Measurements from ENCODE around the gene UBE2N.

Gene UBE2N, protein sequence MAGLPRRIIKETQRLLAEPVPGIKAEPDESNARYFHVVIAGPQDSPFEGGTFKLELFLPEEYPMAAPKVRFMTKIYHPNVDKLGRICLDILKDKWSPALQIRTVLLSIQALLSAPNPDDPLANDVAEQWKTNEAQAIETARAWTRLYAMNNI

DNA sequence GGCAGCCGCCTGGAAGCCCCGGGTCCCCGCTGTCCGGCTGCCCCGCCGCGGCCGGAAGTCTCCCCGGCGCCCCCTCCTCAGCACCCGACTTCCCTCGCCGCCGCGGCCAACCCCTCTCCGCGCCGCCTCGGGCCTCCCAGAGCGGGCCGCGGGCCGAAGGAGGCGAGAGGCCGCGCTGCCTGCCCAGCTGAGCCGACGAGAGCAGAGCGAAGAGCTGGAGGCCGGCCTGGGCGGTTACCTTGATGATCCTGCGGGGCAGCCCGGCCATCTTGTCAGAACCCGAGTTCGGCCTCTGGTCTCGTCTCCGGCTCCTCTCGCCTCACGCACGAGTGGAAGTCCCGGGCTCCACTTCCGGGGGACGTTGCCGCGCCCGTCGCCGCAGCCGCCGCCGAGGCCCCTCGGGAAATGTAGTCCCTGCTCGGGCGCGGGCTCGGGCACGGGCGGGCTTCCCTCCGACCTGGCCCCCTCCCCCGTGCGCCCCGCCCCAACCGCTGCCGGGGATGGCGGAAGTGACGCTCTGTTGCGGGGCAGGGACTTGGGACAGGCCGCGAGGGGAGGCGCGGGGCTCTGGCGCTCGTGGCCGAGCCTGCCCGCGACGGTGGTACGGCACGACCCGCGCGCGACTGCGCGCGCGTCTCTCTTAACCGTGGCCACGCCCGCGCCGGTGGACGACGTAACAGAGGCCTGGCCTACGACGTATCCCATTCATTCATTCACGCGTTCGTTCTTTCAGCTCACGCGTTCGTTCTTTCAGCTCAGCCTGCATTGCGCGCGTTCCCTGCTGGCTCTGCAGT is at the start of gene UBE2N:
Gene UBE2N (minus strand): TSS at position 331 of the 794 bp plus-strand sequence. CDS start 63 bp downstream, at position 268.
- in situ Hi-C loops (cut with MboI; ENCODE audit: low sequenced_read_pairs) = no loop called here

DNA sequence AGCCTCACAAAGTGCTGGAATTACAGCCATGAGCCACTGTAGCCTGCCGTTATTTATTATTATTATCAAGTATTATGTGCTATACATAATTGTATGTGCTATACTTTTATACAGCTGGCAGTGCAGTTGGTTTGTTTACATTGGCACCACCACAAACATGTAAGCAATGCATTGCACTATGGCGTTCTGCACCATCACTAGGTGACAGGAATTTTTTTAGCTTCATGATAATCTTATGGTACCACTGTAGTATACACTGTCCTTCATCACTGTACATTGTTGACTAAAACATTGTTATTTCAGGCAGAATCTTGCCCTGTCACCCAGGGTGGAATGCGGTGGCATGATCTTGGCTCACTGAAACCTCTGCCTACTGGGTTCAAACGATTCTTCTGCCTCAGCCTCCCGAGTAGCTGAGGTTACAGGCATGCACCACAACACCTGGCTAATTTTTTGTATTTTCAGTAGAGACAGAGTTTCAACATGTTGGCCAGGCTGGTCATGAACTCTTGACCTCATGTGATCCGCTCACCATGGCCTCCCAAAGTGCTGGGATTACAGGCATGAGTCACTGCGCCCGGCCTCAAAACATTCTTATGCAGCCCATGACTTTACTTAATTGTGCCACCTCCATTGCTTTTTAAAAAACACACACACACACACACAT is 42.7 kb upstream of the UBE2N start:
- in situ Hi-C loops (cut with MboI; ENCODE audit: low sequenced_read_pairs) = no loop called here

DNA sequence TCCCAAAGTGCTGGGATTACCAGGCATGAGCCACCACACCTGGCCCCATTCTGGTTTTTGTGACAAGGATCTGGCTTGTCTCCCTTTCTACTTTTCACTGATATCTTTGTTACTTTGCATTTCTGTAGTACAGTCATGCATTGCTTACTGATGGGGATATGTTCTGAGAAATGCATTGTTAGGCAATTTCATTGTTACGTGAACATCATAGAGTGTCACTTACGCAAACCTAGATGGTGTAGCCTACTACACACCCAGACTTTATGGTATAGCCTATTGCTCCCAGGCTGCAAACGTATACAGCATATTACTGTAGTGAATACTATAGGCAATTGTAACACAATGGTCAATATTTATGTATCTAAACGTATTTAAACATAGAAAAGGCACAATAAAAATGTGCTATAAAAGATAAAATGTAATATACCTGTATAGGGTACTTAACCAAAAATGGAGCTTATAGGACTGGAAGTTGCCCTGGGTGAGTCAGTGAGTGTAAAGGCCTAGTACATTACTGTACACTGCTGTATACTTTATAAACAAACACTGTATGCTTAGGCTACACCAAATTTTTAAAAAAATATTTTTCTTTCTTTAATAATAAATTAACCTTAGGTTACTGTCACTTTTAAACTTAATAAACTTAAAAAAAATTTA is 41.5 kb upstream of the UBE2N start:
- in situ Hi-C loops (cut with MboI; ENCODE audit: low sequenced_read_pairs) = no loop called here

DNA sequence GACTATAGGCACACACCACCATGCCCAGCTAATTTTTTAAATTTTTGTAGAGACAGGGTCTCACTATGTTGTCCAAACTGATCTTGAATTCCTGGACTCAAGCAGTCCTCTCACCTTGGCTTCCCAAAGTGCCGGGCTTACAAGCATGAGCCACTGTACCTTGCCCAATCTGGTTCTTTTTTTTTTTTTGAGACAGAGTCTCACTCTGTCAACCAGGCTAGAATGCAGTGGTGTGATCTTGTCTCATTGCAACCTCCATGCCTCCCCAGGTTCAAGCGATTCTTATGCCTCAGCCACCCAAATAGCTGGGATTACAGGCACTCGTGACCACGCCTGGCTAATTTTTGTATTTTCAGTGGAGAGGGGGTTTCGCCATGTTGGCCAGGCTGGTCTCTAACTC is 41.0 kb upstream of the UBE2N start:
- in situ Hi-C loops (cut with MboI; ENCODE audit: low sequenced_read_pairs) = no loop called here

DNA sequence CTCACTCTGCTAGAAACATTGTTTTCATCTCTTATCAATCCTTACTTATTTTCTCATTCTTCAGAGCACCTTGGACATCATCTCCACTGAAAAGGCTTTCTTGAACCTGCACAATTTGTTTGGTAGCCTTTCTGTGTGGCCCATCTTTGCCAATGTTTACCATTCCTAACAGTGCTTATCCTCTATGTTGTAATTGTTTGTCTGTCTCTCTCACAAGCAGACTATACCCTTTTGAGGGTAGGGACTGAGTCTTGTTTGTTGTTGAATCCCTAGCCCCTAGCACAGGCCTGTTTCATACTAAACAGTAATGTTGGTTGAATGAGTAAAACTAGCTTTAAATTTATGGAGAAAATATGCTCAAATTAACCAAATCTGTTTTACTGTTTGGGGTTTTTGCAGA is 34.8 kb upstream of the UBE2N start:
- in situ Hi-C loops (cut with MboI; ENCODE audit: low sequenced_read_pairs) = no loop called here

DNA sequence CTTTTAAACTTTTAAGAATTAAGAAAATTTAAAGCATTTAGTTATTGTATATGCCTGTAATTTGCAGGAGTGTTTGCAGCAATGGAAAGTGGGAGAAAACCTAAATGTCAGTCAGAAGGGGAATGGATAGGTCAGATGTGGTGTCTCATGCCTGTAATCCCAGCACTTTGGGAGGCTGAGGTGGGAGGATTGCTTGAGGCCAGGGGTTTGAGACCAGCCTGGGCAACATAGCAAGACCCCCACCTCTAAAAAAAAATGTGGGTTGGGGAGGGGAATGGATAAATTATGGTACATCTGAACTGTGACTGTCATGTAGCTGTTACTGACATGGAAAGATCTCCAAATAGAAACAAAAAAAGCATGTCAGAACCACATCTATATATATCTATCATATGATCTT is 27.6 kb upstream of the UBE2N start:
- in situ Hi-C loops (cut with MboI; ENCODE audit: low sequenced_read_pairs) = no loop called here

DNA sequence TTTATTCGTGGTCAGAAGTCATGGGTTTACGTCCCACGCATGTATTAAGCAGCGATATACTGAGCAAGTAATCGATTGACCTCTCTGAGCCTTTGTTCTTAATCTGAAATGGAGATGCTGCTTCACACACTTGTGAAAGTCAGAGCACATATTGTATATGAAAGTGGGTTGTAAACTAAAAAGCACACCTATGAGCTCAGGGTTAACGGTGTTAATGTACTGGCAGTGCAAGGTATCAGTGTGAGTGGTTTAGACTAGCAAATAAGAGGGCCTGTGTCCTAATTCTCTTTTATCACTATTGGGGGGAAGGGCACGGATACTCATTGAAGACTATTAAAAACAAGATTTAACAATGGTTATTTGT is 26.2 kb upstream of the UBE2N start:
- in situ Hi-C loops (cut with MboI; ENCODE audit: low sequenced_read_pairs) = no loop called here

DNA sequence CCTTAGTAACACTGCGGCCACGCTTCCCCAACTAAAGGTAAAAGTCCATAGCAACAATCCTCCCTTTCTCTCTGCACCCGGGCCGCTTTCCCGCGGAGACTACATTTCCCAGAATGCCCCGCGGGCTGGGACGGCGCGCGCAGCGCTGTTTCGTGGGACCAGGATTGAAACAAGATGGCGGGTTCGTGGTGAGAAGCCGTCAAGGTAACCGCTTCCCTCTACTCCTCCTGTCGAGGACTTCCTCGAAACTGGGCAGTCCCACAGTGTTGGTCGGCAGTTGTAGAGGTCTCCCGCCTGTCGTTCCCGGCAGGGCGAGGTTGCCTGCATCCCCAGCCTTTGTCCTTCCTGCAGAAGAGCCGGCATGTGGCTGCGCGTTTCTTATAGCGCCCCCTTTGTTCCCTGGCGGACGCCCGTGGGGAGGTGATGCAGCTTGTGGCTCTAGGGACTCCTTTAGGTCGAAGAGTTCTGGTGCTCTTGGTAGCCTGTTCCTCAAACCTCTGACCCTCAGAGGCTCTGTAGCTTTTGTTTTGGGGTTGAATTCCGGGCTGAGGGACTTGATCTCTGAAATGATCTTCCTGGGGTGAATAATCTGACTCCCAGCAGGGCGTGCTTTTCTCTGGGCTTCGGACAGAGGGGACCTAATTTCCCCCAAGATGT is 25.7 kb upstream of the UBE2N start, which contains the start of gene MRPL42:
Gene MRPL42 (plus strand): TSS at position 164 of the 657 bp plus-strand sequence. CDS start 1,772 bp downstream, outside the sequence.
- in situ Hi-C loops (cut with MboI; ENCODE audit: low sequenced_read_pairs) = no loop called here

DNA sequence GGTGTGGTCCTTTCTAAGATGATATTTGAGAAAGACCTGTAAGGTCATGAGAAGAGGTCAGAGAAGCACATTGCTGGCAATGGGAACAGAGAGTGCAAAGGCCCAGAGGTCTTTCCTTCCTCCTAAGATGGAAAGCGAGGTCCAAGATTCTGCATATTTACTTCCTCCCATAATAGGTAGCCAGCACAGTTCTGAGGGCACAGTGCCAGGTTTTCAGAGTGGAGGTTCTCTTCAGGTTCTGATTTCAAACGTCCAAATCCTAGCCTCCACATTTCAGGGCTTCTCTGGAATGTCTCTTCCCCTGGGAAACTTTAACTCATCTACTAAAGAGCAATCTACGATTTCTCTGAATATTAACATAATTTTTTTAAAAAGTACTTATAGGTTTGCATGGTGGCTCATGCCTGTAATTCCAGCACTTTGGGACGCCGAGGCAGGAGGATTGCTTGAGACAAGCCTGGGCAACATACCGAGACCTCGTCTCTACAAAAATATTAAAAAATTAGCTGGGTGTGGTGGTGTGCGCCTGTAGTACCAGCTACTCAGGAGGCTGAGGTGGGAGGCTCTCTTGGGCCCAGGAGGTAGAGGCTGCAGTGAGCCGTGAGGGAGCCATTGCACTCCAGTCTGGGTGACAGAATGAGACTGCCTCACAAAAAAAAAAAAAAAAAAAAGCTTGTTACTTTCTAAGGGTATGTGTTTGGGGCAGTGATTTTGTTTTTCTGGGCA is 25.0 kb upstream of the UBE2N start:
- in situ Hi-C loops (cut with MboI; ENCODE audit: low sequenced_read_pairs) = no loop called here

DNA sequence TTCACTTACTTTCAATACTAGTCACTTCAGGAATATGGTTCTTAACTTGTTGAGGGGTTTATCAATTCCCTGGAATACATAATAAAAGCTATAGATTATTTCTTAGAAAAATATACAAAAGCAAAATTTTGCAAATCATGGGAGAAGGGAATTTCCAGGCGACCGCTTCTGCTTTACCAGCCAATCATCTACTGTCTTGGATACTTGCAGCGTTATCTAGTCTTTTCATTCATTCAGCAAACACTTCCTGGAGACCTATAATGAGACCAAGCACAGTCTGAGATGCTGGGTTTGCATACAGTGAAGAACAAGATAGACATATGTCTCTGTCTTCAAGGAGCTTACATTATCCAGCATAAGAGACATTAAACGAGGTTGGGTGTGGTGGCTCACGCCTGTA is 24.1 kb upstream of the UBE2N start:
- in situ Hi-C loops (cut with MboI; ENCODE audit: low sequenced_read_pairs) = no loop called here

DNA sequence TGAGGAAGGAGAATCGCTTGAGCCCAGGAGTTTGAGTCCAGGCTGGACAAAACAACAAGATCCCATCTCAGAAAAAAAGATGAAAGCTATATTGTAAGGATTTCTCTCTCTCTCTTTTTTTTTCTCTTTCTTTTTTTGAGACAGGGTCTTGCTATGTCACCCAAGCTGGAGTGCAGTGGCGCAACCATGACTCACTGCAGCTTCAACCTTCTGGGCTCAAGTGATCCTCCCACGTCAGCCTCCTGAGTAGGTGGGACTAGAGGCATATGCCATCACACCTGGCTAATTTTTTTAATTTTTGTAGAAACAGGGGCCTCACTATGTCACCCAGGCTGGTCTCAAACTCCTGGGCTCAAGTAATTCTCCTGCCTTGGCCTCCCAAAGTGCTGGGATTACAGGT is 19.8 kb upstream of the UBE2N start:
- in situ Hi-C loops (cut with MboI; ENCODE audit: low sequenced_read_pairs) = no loop called here

DNA sequence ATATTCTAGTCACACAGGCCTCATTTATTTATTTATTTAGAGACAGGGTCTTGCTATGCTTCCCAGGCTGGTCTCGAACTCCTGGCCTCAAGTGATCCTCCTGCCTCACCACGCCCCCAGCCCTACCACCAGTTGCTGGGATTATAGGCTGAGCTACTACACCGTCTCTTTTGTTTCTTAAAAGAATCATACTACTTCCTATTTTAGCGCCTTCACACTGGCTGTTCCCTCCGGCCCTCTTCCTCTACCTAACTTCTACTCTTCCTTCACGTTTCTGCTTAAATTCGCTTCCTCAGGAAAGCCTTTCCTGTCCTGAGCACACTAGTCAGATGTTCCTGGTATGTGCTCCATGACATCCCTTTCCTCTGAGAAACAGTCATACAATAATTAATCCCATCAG is 19.2 kb upstream of the UBE2N start:
- in situ Hi-C loops (cut with MboI; ENCODE audit: low sequenced_read_pairs) = no loop called here

DNA sequence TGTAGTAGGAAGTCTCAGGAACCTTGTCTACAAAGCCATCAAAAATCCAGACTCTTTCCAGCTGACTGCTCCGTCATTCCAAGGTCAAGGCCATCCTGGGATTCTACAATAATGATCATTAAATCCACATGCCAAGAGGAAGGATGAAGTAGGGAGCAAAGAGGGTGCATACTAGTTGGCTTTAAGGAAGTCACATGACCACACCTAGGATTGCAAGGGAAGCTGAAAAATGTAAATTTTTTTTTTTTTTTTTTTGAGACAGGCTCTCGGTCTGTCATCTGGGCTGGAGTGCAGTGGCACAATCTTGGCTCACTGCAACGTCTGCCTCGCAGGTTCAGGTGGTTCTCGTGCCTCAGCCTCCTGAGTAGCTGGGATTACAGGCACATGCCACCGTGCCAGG is 18.3 kb upstream of the UBE2N start:
- in situ Hi-C loops (cut with MboI; ENCODE audit: low sequenced_read_pairs) = no loop called here

DNA sequence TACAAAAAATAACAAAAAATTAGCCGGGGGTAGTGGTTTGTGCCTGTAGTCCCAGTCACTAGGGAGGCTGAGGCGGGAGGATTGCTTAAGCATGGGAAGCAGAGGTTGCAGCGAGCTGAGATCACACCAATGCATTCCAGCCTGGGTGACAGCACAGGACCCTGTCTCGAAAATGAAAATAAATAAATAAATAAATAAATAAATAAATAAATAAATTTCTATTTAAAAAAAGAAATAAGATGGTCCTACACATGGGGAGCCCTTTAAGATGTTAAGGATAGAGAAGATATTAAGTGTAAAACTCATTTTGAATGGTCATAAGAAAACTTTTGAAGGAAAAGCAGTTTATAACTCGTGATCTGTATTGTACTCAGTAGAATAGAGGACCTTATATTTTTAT is 17.4 kb upstream of the UBE2N start:
- in situ Hi-C loops (cut with MboI; ENCODE audit: low sequenced_read_pairs) = no loop called here

DNA sequence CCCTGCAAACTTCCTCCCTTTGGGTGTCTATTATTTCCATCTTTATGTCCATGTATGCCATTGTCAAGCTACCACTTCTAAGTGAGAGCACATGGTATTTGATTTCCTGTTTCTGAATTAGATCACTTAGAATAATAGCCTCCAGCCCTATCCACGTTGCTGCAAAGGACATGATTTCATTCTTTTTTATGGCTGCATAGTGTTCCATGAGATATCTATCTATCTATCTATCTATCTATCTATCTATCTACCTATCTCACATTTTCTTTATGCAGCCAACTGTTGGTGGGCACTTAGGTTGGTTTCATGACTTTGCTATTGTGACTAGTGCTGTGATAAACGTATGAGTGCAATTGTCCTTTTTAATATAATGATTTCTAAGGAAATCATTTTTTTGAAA is 14.3 kb upstream of the UBE2N start:
- in situ Hi-C loops (cut with MboI; ENCODE audit: low sequenced_read_pairs) = no loop called here

DNA sequence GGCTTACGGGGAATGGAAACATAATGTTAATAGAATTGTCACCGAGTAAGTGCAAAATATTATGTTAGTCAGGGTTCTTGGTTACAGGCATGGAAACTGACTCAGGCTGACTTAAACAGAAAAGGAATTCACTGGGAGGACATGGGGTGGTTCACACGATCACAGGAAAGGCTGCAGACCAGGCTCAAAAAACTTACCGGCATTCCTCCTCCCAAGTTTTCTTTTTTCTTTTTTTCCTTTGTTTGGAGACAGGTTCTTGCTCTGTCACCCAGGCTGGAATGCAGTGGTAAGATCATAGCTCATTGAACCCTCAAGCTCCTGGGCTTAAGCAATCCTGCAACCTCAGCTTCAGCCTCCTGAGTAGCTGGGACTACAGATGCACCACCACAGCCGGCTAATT is 11.9 kb upstream of the UBE2N start:
- in situ Hi-C loops (cut with MboI; ENCODE audit: low sequenced_read_pairs) = no loop called here

DNA sequence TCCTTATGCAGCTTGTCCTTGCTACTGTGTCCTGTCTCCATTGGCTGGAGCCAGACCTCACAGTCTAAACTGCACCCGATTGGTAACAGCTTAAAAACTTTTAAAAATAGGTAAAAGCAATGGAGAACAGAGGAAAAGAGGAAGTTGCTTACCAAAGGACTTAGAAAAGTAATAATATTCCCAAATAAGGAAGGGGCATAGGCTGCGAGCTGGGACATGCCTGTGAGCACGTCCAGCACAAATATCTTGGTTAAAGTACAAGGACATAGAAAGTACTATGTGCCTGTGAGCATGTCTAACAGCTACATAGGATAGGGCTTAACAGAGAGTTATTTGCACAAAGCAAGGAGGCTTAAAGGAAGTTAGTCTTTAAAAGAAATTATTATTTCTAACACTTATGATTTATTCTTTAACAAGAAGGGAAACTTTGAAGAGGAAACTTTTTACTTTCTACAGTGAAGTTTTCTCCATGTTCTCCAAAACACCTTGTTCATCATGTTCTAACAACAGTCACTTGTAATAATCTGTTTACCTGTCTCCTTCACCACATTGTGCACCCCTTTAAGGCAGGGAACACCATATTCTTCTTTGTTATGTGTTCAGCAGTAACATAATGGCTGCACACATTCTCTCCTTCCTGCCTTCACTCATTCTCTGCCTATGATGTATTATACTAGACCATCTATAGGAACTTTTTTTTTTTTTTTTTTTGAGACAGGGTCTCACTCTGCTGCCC is 9.8 kb upstream of the UBE2N start:
- in situ Hi-C loops (cut with MboI; ENCODE audit: low sequenced_read_pairs) = no loop called here

DNA sequence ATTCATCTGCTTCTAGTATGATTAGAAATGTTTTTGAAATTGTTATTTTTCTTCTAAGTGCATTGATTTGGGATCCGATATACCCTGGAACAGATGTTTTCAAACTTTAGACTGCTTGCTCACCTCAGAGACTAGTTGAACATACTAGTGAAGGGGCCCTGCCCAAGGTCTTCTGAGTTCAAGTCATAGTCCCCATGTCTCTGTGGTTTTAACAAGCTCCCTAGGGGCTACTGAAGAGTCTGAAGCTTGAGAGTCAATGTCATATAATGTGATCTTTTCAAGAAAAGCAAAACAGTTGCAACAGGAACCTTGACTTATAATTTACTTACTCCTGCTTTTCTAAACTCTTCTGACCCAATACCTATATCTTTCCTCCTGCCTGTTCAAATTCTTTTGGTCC is 7.5 kb upstream of the UBE2N start:
- in situ Hi-C loops (cut with MboI; ENCODE audit: low sequenced_read_pairs) = no loop called here

DNA sequence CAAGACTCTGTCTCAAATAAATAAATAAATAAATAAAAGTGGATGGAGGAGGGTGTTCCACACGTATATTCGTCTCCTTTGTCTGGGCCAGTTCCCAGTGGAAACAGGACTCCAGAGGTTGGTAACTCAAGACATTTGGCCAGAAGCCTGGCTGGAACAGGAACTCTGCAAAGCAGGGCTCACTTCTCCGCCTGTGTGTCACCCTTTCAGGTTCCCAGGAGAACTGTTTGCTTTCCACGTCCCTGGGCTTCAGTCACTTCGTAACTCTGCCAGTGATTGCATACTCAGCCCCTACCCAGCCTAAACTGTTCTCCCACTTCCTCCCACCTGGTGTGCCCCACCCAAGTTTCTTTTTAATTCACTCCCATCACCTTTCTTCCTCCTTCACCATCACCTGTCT is 7.0 kb upstream of the UBE2N start:
- in situ Hi-C loops (cut with MboI; ENCODE audit: low sequenced_read_pairs) = no loop called here
